Neural cell (in vitro differentiated cells): ENCODE results near the gene CBL. TPM values are rescaled to one million over a fixed set of nuclear protein-coding genes. Genes with fewer than 3 reads are reported as not detected.

Experiments used
- H2AFZ ChIP-seq: fragments of 200-600, 300-800 bp; sonication (generic), shearing (Covaris generic); 2 replicates; pipeline ENCODE4 v1.6.0; 2014; ENCODE audit warnings: low read depth, mild to moderate bottlenecking, antibody characterized with exemption, low read length, moderate library complexity
- H3F3A ChIP-seq: fragments of 200-600 bp; shearing (Covaris generic); 2 replicates; pipeline ENCODE4 v1.6.1; 2016; ENCODE audit warnings: mild to moderate bottlenecking, moderate library complexity, mixed read lengths, antibody characterized with exemption, low read length; ENCODE audit not compliant: insufficient read depth, poor library complexity, severe bottlenecking
- H3K27ac ChIP-seq: fragments of 200-600, 300-800 bp; sonication (generic), shearing (Covaris generic); 2 replicates; pipeline ENCODE4 v1.5.1; 2014; ENCODE audit warnings: mild to moderate bottlenecking, low read length, moderate library complexity
- H3K27me3 ChIP-seq: fragments of 300-800, 200-600 bp; sonication (generic), shearing (Covaris generic); 2 replicates; pipeline ENCODE4 v1.6.0; 2014; ENCODE audit warnings: mild to moderate bottlenecking, low read depth, low read length, moderate library complexity; ENCODE audit not compliant: insufficient read depth
- H3K36me3 ChIP-seq: fragments of 300-800, 200-600 bp; sonication (generic), shearing (Covaris generic); 2 replicates; pipeline ENCODE4 v1.5.1; 2014; ENCODE audit warnings: mild to moderate bottlenecking, antibody characterized with exemption, low read length, moderate library complexity; ENCODE audit not compliant: insufficient read depth
- H3K4me2 ChIP-seq: fragments of 300-800, 200-600 bp; sonication (generic), shearing (Covaris generic); 2 replicates; pipeline ENCODE4 v1.6.0; 2014; ENCODE audit warnings: mild to moderate bottlenecking, low read length
- H3K4me3 ChIP-seq: fragments of 300-800, 200-600 bp; sonication (generic), shearing (Covaris generic); 2 replicates; pipeline ENCODE4 v1.5.1; 2014; ENCODE audit warnings: mild to moderate bottlenecking, low read length, moderate library complexity
- H3K79me2 ChIP-seq: fragments of 200-600 bp; shearing (Covaris generic); replicated peaks from 2 replicates; pipeline ENCODE4 v1.6.0; 2014; ENCODE audit warnings: mild to moderate bottlenecking, low read length, moderate library complexity; ENCODE audit not compliant: insufficient read depth
- H3K9ac ChIP-seq: fragments of 300-800, 200-600 bp; sonication (generic), shearing (Covaris generic); 2 replicates; pipeline ENCODE4 v1.6.1; 2016; ENCODE audit warnings: mild to moderate bottlenecking, low read length, mixed read lengths
- H3K9me2 ChIP-seq: fragments of 200-600 bp; shearing (Covaris generic); 2 replicates; pipeline ENCODE4 v1.6.1; 2016; ENCODE audit warnings: mild to moderate bottlenecking, low read length, mixed read lengths; ENCODE audit not compliant: insufficient read depth
- H3K9me3 ChIP-seq: fragments of 200-600, 300-800 bp; sonication (generic), shearing (Covaris generic); 2 replicates; pipeline ENCODE4 v1.6.1; 2016; ENCODE audit warnings: mild to moderate bottlenecking, mixed run types, low read length, moderate library complexity, mixed read lengths
- H4K20me1 ChIP-seq: fragments of 200-600 bp; shearing (Covaris generic); 2 replicates; pipeline ENCODE4 v1.6.1; 2016; ENCODE audit warnings: mild to moderate bottlenecking, mixed run types; ENCODE audit not compliant: insufficient read depth
- EP300 ChIP-seq: fragments of 450-650 bp; conservative IDR thresholded peaks from 2 replicates; pipeline ENCODE4 v1.6.1; 2014; ENCODE audit warnings: antibody characterized with exemption, mild to moderate bottlenecking, moderate library complexity; ENCODE audit not compliant: poor library complexity, severe bottlenecking
- EZH2 ChIP-seq: fragments of 200-600, 300-800 bp; shearing (Covaris generic), sonication (generic); IDR thresholded peaks from 2 replicates; pipeline ENCODE4 v1.6.1; 2014; ENCODE audit warnings: antibody characterized with exemption, low read length, borderline replicate concordance, mild to moderate bottlenecking; ENCODE audit not compliant: insufficient read depth, poor library complexity, severe bottlenecking
- MXI1 ChIP-seq: fragments of 450-650 bp; conservative IDR thresholded peaks from 2 replicates; pipeline ENCODE4 v1.6.1; 2014; ENCODE audit warnings: antibody characterized with exemption, mild to moderate bottlenecking; ENCODE audit not compliant: poor library complexity, severe bottlenecking
- POLR2AphosphoS5 ChIP-seq: IDR thresholded peaks from 2 replicates; pipeline ENCODE4 v1.6.1; 2012
- RAD21 ChIP-seq: fragments of 450-650 bp; conservative IDR thresholded peaks from 2 replicates; pipeline ENCODE4 v1.6.1; 2014; ENCODE audit warnings: antibody characterized with exemption, mild to moderate bottlenecking, moderate library complexity
- REST ChIP-seq: IDR thresholded peaks from 2 replicates; pipeline ENCODE4 v1.6.1; 2012; ENCODE audit warnings: borderline replicate concordance
- SMC3 ChIP-seq: fragments of 450-650 bp; conservative IDR thresholded peaks from 2 replicates; pipeline ENCODE4 v1.6.1; 2014; ENCODE audit warnings: antibody characterized with exemption, mild to moderate bottlenecking, moderate library complexity; ENCODE audit not compliant: poor library complexity
- TAF1 ChIP-seq: IDR thresholded peaks from 2 replicates; pipeline ENCODE4 v1.6.1; 2012; ENCODE audit warnings: low read depth
- polyA plus RNA-seq: library from polyadenylated mRNA; depleted of rRNA; stranded (reverse); fragments of >200 nt; gene quantifications from 2 replicates; pipeline ENCODE4 v1.2.3, GENCODE V29; 2014
- TF ChIP-seq, protein P1 (sequence below): fragments of 450-650 bp; IDR thresholded peaks from 2 replicates; pipeline ENCODE4 v1.5.1; 2014; ENCODE audit warnings: antibody characterized with exemption, mild to moderate bottlenecking, moderate library complexity; ENCODE audit not compliant: poor library complexity, severe bottlenecking

The CBL gene
- polyA plus RNA-seq, 1 donor from 2014 or later, result 10.5 TPM

GRCh38 chr11:119298726-119299125 is 92.6 kb downstream of the CBL start:
- Histone ChIP-seq H3K9me3 (no peaks in the 10 kb centered on the region), H3F3A (no peaks in the 10 kb centered on the region), H3K27me3 (no peaks in the 10 kb centered on the region), H3K9ac (no peak overlapping the region), H2AFZ (no peak overlapping the region), H3K79me2 (no peaks in the 10 kb centered on the region), H3K27ac (no peak overlapping the region), H4K20me1 (no peaks in the 10 kb centered on the region), H3K9me2 (no peaks in the 10 kb centered on the region), H3K4me2 (no peak overlapping the region), H3K36me3 (peaks cover 5% of the 10 kb centered on the region), H3K4me3 (no peak overlapping the region)
- TF ChIP-seq TAF1, result no peak

DNA sequence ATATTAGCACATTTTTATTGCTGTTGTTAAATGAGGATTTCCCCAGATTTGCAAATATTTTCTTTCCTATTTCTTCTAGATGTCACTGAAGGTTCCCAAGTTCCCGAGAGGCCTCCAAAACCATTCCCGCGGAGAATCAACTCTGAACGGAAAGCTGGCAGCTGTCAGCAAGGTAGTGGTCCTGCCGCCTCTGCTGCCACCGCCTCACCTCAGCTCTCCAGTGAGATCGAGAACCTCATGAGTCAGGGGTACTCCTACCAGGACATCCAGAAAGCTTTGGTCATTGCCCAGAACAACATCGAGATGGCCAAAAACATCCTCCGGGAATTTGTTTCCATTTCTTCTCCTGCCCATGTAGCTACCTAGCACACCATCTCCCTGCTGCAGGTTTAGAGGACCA is 93.3 kb downstream of the CBL start:
- H3K9ac ChIP-seq, result no peak overlapping the region
- H3K27ac ChIP-seq, result no peak overlapping the region
- TF ChIP-seq TAF1 (no peak), RAD21 (no peak), REST (no peak), MXI1 (no peak), EP300 (no peak), EZH2 (no peak), POLR2AphosphoS5 (no peak), SMC3 (no peak)
- TF ChIP-seq, protein P1, sequence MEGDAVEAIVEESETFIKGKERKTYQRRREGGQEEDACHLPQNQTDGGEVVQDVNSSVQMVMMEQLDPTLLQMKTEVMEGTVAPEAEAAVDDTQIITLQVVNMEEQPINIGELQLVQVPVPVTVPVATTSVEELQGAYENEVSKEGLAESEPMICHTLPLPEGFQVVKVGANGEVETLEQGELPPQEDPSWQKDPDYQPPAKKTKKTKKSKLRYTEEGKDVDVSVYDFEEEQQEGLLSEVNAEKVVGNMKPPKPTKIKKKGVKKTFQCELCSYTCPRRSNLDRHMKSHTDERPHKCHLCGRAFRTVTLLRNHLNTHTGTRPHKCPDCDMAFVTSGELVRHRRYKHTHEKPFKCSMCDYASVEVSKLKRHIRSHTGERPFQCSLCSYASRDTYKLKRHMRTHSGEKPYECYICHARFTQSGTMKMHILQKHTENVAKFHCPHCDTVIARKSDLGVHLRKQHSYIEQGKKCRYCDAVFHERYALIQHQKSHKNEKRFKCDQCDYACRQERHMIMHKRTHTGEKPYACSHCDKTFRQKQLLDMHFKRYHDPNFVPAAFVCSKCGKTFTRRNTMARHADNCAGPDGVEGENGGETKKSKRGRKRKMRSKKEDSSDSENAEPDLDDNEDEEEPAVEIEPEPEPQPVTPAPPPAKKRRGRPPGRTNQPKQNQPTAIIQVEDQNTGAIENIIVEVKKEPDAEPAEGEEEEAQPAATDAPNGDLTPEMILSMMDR, result no peak
- H3K4me2 ChIP-seq, result no peak overlapping the region
- H3K4me3 ChIP-seq, result no peak overlapping the region
- H3K79me2 ChIP-seq, result no peaks in the 10 kb centered on the region
- H3F3A ChIP-seq, result no peaks in the 10 kb centered on the region
- no peaks in the 10 kb centered on the region for H3K27me3 ChIP-seq
- H3K9me2 ChIP-seq, result no peaks in the 10 kb centered on the region
- H3K36me3 ChIP-seq, result peaks cover 5% of the 10 kb centered on the region
- no peaks in the 10 kb centered on the region for H3K9me3 ChIP-seq
- H4K20me1 ChIP-seq, result no peaks in the 10 kb centered on the region
- H2AFZ ChIP-seq, result no peak overlapping the region
